ENCODE results near the gene TSHZ1. TPM values are rescaled to one million over a fixed set of nuclear protein-coding genes. Genes with fewer than 3 reads are reported as not detected.
A peak's percentile ranks its signal among the peaks of the same experiment; 100 is the strongest.

The TSHZ1 gene
- polyA plus RNA-seq, 2 of the 4 experiments (the other 2 are of a cell fraction): 2.2 to 3.0 TPM

DNA sequence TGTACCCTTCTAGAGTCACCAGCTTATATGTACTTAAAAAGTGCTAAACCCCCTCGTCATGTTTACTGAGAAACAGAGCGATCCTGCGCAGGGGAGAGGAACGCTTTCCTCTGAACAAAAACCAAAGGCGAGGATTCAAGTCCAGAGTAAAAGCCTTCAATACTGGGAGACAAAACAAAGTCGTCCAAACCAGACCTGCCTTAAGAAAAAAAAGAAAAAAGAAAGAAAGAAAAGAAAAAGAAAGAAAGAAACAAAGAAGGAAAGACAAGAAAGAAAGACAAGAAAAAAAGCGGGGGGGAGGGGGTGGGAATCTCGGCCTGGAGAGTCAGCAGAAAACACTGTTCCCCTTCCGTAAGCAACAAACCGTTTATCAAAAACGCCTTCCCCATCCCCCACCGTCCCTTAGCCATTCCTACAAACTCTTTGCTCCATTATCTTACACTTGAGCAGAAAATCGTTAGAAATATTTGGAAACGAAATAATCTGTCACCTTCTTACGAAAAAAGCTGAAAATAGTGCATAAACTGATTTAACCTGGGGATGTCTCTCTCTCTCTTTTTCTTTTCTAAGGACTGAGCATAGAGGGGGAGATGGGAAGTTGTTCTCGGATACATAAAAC is 5.0 kb upstream of the TSHZ1 start (continued):
- TF ChIP-seq RNF2 (IDR thresholded peaks at IDR 0.05; ENCODE audit: borderline replicate concordance, low read depth) (no peak), NFE2L2 (conservative IDR thresholded peaks at IDR 0.05; ENCODE audit: low read length) (no peak), ZFP36 (IDR thresholded peaks at IDR 0.05; ENCODE audit: borderline replicate concordance, partially characterized antibody) (no peak), FOXS1 (CRISPR knock-in tag; IDR thresholded peaks at IDR 0.05) (no peak), TP53 (CRISPR knock-in tag; IDR thresholded peaks at IDR 0.05) (no peak)

DNA sequence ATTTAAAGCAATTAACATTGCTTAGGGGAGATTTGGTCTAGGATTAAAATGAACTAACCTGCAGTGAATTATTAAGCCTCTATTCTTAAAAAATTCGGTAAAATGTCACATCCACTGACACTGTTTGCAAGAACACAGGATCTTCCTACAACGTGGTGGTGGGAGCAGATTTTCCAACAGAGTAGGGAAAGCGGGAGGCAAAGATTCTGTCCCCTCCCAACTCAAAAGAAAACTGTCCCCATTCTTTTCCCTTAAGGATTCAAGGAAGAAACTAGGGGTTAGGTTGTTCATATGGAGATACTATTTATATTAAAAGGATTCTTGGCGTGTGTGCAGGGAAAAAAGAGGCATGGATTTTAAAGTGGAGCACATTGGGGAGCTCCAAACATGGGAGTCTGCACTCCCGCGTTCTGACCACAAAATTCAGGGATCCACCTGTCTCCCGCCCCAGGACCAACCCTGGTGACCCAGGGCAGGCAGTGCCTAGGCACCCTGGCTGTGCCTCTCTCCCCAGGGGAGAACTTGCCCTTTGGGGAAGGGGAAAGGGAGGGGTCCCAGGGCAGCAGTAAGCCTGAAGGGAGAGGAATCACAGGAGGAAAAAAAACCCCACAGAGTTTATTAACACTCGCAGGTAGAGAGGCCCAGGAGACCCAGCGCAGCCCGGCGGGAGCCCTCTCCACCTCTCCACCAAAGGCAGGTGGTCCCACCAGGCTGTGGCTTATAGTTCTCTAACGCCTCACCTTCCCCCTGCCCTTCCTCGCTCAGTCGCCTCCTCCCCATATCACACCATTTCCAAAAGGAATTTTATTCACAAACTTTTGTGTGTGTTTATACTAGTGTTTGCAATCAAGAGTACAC is 3.9 kb upstream of the TSHZ1 start:
- Histone ChIP-seq H3K27ac (no peak overlapping the region), H3K4me2 (peak overlapping the region; percentile 86), H3K4me1 (peaks cover 19% of the 10 kb centered on the region), H3K9me3 (no peaks in the 10 kb centered on the region), H3K4me3 (no peak overlapping the region)
- ChIA-PET POLR2A (no interaction called here), CTCF (no interaction called here)
- no peak for ATAC-seq
- FAIRE-seq: no peak
- no peak for TF ChIP-seq CHD4 (IDR thresholded peaks at IDR 0.05; ENCODE audit: borderline replicate concordance)
- TF ChIP-seq, protein P1, sequence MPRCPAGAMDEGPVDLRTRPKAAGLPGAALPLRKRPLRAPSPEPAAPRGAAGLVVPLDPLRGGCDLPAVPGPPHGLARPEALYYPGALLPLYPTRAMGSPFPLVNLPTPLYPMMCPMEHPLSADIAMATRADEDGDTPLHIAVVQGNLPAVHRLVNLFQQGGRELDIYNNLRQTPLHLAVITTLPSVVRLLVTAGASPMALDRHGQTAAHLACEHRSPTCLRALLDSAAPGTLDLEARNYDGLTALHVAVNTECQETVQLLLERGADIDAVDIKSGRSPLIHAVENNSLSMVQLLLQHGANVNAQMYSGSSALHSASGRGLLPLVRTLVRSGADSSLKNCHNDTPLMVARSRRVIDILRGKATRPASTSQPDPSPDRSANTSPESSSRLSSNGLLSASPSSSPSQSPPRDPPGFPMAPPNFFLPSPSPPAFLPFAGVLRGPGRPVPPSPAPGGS (IDR thresholded peaks at IDR 0.05): no peak
- TF ChIP-seq ESRRA (IDR thresholded peaks at IDR 0.05; ENCODE audit: borderline replicate concordance, low read length): no peak
- no peak for TF ChIP-seq JUN (IDR thresholded peaks at IDR 0.05)
- no peak for TF ChIP-seq CEBPB (IDR thresholded peaks at IDR 0.05)
- TF ChIP-seq ZC3H11A (IDR thresholded peaks at IDR 0.05): no peak
- no peak for TF ChIP-seq CBX2 (IDR thresholded peaks at IDR 0.05; ENCODE audit: borderline replicate concordance, low read depth)
- no peak for DNase-seq (ENCODE audit: low read depth in 1 of 2, low spot score in 1 of 2)
- WGBS (ENCODE audit: missing lambda C conversion rate): 83% methylated on average over 14 of the region's 14 CpGs

DNA sequence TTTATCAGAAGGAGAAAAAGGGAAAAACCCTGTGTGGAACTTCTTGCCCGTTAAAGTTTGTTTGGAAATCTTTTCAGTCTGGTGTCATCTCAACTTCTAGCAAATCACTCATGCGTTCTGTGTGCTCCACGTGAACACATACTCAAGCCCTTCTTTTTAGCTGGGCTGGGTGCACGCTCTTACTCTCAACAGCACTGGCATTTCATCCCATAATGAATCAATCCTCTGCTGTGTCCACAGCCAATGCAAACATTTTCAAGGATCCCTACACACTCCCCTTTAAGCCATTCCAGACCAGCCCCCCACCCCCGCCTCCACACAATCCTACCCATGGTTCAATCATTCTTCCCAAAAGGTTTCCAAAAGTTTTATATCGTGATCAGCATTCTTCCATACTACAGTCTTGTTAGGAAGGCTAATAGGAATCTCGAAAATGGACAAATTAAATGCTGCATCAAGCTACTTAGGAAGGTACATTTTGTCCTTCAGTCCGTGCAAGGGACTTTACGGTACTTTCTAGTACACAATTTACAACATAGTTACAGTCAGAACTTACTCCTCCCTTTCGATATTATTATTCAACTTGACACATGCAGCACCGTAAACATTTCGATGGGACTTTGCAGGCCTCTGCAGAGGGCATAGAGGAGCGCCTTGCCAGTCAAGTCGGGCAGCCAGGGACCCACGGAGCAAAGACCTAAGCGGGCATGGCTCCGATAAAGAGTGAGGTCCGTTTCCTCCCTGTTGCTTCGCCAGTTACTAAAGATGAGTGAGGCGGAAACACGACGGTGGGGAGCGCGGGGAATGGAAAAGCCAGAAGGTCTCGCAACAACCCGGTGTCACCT is 3.1 kb upstream of the TSHZ1 start:
- WGBS (ENCODE audit: missing lambda C conversion rate): 16% methylated on average over 16 of the region's 26 CpGs
- POLR2A ChIA-PET: no interaction called here

More for the DNA sequence above, 3.1 kb upstream of the TSHZ1 start:
- Histone ChIP-seq H3K9me3 (no peaks in the 10 kb centered on the region), H3K4me3 (peak overlapping the region; percentile 83), H3K4me2 (peak overlapping the region; percentile 86), H3K4me1 (peaks cover 21% of the 10 kb centered on the region), H3K27ac (peak overlapping the region; percentile 92 to 99)
- ATAC-seq (peak in 1 of 2 experiments; percentile 2; a peak in 1 of 6 replicates), FAIRE-seq (no peak), DNase-seq (ENCODE audit: low read depth in 1 of 2, low spot score in 1 of 2) (peak in 1 of 2 experiments; percentile 1)
- TF ChIP-seq, protein P2, sequence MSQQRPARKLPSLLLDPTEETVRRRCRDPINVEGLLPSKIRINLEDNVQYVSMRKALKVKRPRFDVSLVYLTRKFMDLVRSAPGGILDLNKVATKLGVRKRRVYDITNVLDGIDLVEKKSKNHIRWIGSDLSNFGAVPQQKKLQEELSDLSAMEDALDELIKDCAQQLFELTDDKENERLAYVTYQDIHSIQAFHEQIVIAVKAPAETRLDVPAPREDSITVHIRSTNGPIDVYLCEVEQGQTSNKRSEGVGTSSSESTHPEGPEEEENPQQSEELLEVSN (IDR thresholded peaks at IDR 0.05; ENCODE audit: borderline replicate concordance, low read depth): no peak
- TF ChIP-seq MAFK (IDR thresholded peaks at IDR 0.05; ENCODE audit: partially characterized antibody) (no peak), GATA3 (IDR thresholded peaks at IDR 0.05; ENCODE audit: borderline replicate concordance) (no peak), EHMT2 (IDR thresholded peaks at IDR 0.05; ENCODE audit: low read depth) (no peak), ZC3H11A (IDR thresholded peaks at IDR 0.05) (no peak), CBX2 (IDR thresholded peaks at IDR 0.05; ENCODE audit: borderline replicate concordance, low read depth) (no peak), HEYL (CRISPR knock-in tag; IDR thresholded peaks at IDR 0.05) (no peak), SMC3 (IDR thresholded peaks at IDR 0.05) (no peak), RCOR1 (IDR thresholded peaks at IDR 0.05; ENCODE audit: low read depth, low read length) (no peak), HOXA7 (CRISPR knock-in tag; IDR thresholded peaks at IDR 0.05) (no peak), EHF (CRISPR knock-in tag; IDR thresholded peaks at IDR 0.05) (no peak), SREBF2 (IDR thresholded peaks at IDR 0.05) (no peak), HOXB5 (CRISPR knock-in tag; IDR thresholded peaks at IDR 0.05) (no peak)
- TF ChIP-seq, protein P3, sequence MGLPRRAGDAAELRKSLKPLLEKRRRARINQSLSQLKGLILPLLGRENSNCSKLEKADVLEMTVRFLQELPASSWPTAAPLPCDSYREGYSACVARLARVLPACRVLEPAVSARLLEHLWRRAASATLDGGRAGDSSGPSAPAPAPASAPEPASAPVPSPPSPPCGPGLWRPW (IDR thresholded peaks at IDR 0.05): no peak
- TF ChIP-seq, protein P4, sequence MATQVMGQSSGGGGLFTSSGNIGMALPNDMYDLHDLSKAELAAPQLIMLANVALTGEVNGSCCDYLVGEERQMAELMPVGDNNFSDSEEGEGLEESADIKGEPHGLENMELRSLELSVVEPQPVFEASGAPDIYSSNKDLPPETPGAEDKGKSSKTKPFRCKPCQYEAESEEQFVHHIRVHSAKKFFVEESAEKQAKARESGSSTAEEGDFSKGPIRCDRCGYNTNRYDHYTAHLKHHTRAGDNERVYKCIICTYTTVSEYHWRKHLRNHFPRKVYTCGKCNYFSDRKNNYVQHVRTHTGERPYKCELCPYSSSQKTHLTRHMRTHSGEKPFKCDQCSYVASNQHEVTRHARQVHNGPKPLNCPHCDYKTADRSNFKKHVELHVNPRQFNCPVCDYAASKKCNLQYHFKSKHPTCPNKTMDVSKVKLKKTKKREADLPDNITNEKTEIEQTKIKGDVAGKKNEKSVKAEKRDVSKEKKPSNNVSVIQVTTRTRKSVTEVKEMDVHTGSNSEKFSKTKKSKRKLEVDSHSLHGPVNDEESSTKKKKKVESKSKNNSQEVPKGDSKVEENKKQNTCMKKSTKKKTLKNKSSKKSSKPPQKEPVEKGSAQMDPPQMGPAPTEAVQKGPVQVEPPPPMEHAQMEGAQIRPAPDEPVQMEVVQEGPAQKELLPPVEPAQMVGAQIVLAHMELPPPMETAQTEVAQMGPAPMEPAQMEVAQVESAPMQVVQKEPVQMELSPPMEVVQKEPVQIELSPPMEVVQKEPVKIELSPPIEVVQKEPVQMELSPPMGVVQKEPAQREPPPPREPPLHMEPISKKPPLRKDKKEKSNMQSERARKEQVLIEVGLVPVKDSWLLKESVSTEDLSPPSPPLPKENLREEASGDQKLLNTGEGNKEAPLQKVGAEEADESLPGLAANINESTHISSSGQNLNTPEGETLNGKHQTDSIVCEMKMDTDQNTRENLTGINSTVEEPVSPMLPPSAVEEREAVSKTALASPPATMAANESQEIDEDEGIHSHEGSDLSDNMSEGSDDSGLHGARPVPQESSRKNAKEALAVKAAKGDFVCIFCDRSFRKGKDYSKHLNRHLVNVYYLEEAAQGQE (IDR thresholded peaks at IDR 0.05): no peak
- CTCF ChIA-PET: no interaction called here
